Epithelial cell of proximal tubule (primary cell): ENCODE results near the gene STK10. TPM values are rescaled to one million over a fixed set of nuclear protein-coding genes. Genes with fewer than 3 reads are reported as not detected.

Experiments
- DNase-seq: peaks from one replicate; pipeline ENCODE4 v3.0.0-alpha.2; 2011; ENCODE audit warnings: low read depth
- H3K4me3 ChIP-seq: 2 replicates; pipeline ENCODE4 v1.5.1; 2011; ENCODE audit warnings: low read depth, mild to moderate bottlenecking, low read length
- total RNA-seq: library from RNA; depleted of rRNA; stranded (reverse); fragments of >200 nt; gene quantifications from 2 replicates; pipeline ENCODE4 v1.2.3, GENCODE V29; 2015
- TF ChIP-seq, protein P1 (sequence below): conservative IDR thresholded peaks from 2 replicates; pipeline ENCODE4 v1.5.1; 2012; ENCODE audit warnings: low read depth, mild to moderate bottlenecking, low read length

Gene STK10
- total RNA-seq, 1 donor from 2014 or later, result 22.4 TPM

DNA sequence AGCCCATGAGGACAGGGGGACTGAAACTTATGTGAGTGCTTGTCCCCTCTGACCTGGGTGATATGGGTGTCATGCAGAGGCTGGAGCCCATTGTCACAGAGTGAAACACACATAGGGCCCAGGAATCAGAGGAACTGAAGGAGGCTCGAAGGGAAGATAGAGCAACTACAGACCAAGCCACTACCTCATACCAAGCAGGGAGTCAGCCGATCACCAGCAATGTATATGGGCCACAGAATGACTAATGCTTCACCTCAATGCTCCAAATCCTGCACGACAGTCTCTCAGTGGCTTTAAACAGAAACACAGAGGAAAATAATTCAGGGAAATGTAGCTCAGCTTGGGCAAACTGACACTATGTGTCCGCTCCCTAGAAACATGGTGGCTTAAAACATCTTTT lies 172.7 kb downstream of the STK10 start:
- TF ChIP-seq, protein P1, sequence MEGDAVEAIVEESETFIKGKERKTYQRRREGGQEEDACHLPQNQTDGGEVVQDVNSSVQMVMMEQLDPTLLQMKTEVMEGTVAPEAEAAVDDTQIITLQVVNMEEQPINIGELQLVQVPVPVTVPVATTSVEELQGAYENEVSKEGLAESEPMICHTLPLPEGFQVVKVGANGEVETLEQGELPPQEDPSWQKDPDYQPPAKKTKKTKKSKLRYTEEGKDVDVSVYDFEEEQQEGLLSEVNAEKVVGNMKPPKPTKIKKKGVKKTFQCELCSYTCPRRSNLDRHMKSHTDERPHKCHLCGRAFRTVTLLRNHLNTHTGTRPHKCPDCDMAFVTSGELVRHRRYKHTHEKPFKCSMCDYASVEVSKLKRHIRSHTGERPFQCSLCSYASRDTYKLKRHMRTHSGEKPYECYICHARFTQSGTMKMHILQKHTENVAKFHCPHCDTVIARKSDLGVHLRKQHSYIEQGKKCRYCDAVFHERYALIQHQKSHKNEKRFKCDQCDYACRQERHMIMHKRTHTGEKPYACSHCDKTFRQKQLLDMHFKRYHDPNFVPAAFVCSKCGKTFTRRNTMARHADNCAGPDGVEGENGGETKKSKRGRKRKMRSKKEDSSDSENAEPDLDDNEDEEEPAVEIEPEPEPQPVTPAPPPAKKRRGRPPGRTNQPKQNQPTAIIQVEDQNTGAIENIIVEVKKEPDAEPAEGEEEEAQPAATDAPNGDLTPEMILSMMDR, result no peak
- DNase-seq, result no peak
- H3K4me3 ChIP-seq, result no peak overlapping the region

DNA sequence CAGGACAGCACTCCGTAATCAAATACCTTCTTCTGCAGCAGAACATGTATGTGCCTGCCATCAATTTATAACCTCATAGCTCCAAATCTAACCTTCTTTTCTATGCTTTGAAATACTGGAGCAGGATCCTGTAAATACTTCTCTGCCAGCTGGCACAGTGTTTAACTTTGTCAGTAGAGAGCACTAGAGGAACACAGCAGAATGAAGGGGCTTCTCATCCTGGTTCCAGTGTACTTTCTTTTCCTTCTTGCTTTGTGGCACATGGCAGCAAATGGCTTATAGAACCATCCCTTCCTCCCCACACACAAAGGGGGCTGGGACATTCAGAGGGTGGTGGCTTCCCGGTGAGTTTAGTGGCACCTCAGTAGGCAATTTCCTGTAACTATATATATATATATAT lies 177.7 kb downstream of the STK10 start:
- no peak overlapping the region for H3K4me3 ChIP-seq
- TF ChIP-seq, protein P1, result no peak
- no peak for DNase-seq

DNA sequence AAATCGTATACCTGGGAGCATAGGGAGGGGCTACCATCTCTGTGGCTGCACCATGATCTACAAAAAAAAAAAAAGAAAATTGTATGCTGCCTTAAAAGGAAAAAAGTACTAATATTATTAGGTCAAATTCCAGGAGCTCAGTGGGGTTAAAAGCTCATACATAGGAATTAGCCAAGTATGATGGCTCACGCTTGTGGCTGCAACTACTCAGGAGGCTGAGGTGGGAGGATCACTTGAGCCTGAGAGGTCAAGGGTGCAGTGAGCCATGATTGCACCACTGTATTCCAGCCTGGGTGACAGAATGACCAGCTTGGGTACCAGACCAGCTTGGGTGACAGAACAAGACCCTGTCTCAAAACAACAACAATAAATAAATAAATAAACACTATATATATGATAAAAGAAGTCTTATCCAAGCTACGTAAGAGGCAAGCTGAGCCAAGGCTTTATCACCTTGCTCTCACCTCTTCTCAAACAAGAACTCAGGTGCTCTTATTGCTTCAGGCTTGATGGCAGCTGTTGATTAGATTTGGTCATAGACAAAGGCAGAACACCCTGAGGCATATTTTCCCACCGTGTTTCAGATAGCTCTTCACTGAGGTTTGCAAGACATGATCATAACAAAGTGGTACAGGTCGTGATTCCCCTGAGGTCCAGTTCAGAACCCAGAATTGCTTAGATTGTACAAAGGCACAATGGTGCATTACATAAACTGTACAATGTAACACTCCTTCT lies 178.3 kb downstream of the STK10 start:
- TF ChIP-seq, protein P1, result no peak
- H3K4me3 ChIP-seq, result no peak overlapping the region
- no peak for DNase-seq

DNA sequence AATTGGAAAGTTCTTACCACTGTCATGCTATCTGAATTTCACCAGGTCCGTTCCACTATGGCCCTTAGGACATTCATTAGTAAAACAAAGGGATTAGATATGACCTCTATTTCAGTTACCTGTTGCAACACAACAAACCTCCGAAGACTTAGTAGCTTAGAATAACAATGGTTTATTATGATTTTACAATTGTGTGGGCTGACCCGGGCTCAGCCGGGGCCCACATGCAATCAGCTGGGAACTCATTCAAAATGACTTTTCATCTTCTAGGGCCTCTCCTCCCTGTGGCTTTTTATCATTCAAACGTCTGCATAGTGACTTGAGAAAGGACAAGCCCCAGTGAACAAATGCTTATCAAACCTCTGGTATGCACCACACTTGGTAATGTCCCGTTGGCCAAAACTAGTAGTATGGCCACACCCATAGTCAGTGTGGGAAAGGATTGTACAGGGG lies 179.3 kb downstream of the STK10 start:
- TF ChIP-seq, protein P1, result no peak
- no peak for DNase-seq

DNA sequence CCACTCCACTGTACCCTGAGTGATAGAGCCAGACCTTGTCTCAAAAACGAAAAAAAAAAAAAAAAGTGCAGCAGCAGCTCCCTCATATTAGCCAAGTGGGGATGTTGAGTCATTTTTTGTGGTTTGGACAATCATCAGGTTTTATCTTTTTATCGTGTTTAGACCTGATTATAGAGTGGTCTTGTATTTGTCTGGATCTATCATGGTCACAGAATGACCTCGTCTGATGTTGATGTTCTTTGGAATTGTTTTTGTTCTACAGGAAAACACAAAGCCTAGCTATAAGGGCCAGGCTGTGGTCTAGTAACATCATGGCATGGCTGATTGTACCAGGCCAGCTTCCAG lies 179.9 kb downstream of the STK10 start:
- no peak for DNase-seq
- no peak overlapping the region for H3K4me3 ChIP-seq
- TF ChIP-seq, protein P1, result no peak

More for the DNA sequence above, 179.3 kb downstream of the STK10 start:
- H3K4me3 ChIP-seq, result no peak overlapping the region

DNA sequence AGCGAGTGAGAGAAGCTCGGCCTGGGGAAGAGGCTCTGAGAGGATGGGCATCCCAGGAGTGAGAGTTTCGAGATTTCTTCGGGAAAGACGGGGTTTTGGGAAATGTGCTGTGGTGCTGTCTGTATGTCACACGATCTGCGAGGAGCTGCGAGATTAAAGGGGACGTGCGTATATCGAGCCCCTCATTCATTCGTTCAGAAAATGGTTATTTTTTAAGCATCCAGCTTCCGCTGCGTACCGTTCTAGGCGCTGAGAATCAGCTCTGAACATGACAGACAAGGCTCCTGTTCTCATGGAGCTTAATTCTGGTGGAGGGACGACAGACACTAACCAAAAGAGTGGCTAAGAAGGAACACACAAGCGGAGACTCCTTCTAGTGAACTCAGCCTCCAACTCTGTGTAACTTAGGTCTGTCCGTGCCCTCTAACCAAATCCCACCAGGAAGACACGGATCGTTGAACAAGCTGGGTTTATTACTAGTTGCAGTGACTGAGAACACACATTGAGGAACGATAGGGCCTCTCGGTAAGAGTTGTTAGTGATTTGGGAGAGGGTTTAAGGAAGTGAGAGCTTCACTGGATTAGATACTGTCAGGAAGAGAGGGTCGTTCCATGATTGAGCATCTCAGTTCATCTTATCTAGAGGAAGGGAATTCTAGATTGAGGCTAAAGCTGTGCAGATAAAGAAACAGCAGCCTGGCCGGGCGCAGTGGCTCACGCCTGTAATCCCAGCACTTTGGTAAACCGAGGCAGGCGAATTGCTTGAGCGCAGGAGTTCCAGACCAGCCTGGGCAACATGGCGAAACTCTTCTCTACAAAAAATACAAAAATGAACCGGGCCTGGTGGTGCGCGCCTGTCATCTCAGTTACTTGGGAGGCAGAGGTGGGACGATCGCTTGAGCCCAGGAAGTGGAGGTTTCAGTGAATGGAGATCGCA lies 180.6 kb downstream of the STK10 start:
- TF ChIP-seq, protein P1, result no peak
- no peak for DNase-seq
- peak overlapping the region; percentile 71 for H3K4me3 ChIP-seq
